Gastrocnemius medialis (tissue), 4 donors: ENCODE data around the gene ASTN2.

Source experiments
- CTCF ChIP-seq, 5 experiments: fragments of 450-650 bp in 3 of 5; fragments of 200-600 bp in 2 of 5; sonication (generic) in 2 of 5; IDR thresholded peaks in 4 of 5; conservative IDR thresholded peaks in 1 of 5; 1 replicate in 4 of 5; 2 replicates in 1 of 5; pipeline ENCODE4 v1.5.1; 2016 to 2019; ENCODE audit warnings: antibody characterized with exemption in 5 of 5, mild to moderate bottlenecking in 3 of 5, moderate library complexity in 3 of 5
- POLR2A ChIP-seq, 2 donors: fragments of 450-650 bp; IDR thresholded peaks; one replicate each; pipeline ENCODE4 v1.6.1; 2017; ENCODE audit warnings: antibody characterized with exemption in 2 of 2, mild to moderate bottlenecking in 2 of 2, moderate library complexity in 2 of 2

GRCh38 chr9:116635908-116636307 is 778.9 kb downstream of the ASTN2 start:
- TF ChIP-seq CTCF (IDR thresholded peaks at IDR 0.05 in 4 of 5, conservative IDR thresholded peaks at IDR 0.05 in 1 of 5): no peak
- no peak for TF ChIP-seq POLR2A (IDR thresholded peaks at IDR 0.05)
